ENCODE data around the gene PKD1L1. TPM values are rescaled to one million over a fixed set of nuclear protein-coding genes. Genes with fewer than 3 reads are reported as not detected.

Gene PKD1L1
- total RNA-seq, 3 donors from 2014 or later (not counting 1 experiment from before 2014, with no cell fraction given): 0.33 to 0.48 (median 0.38) TPM

- Mint-ChIP-seq H3K4me3 (no peak overlapping the region), H3K9me3 (no peaks in the 10 kb centered on the region), H3K27me3 (ENCODE audit: low read depth in 2 of 2) (peaks cover 12 to 19% of the 10 kb centered on the region in 2 donors), H3K4me1 (peaks cover 10 to 13% of the 10 kb centered on the region in 2 donors), H3K36me3 (no peaks in the 10 kb centered on the region), H3K27ac (no peak overlapping the region)
- WGBS (ENCODE audit: insufficient coverage): 84% methylated on average over 4 of the region's 4 CpGs
- no peak overlapping the region for H3K27ac ChIP-seq (ENCODE audit: low read length)
- intact Hi-C loops (cut with micrococcal nuclease): no loop called here
- no peaks in the 10 kb centered on the region for H3K9me3 ChIP-seq (ENCODE audit: control insufficient read depth, insufficient read depth, low read length)
- TF ChIP-seq CTCF (IDR thresholded peaks at IDR 0.05): no peak
- H3K27me3 ChIP-seq (ENCODE audit: control insufficient read depth, insufficient read depth, low read length): no peaks in the 10 kb centered on the region
- no peaks in the 10 kb centered on the region for H3K36me3 ChIP-seq (ENCODE audit: control insufficient read depth, insufficient read depth, low read length)
- no peak overlapping the region for H3K4me3 ChIP-seq (ENCODE audit: low read length)
- no peaks in the 10 kb centered on the region for H3K4me1 ChIP-seq (ENCODE audit: control insufficient read depth, insufficient read depth, low read length)
- no peak for DNase-seq
- ATAC-seq: no peak
Observed at GRCh38 chr7:47734949-47735291, 213.3 kb downstream of the PKD1L1 start.

GRCh38 chr7:47734287-47734948, 213.8 kb downstream of the PKD1L1 start:
- WGBS (ENCODE audit: insufficient coverage): 82% methylated on average over 11 of the region's 11 CpGs
- H3K9me3 ChIP-seq (ENCODE audit: control insufficient read depth, insufficient read depth, low read length): no peaks in the 10 kb centered on the region
- intact Hi-C loops (cut with micrococcal nuclease): no loop called here
- Mint-ChIP-seq H3K4me3 (no peak overlapping the region), H3K36me3 (no peaks in the 10 kb centered on the region), H3K27ac (no peak overlapping the region), H3K4me1 (peaks cover 10 to 13% of the 10 kb centered on the region in 2 donors), H3K27me3 (ENCODE audit: low read depth in 2 of 2) (peaks cover 12 to 14% of the 10 kb centered on the region in 2 donors), H3K9me3 (no peaks in the 10 kb centered on the region)
- H3K4me3 ChIP-seq (ENCODE audit: low read length): no peak overlapping the region
- DNase-seq (no peak), ATAC-seq (no peak)
- no peak overlapping the region for H3K27ac ChIP-seq (ENCODE audit: low read length)
- TF ChIP-seq CTCF (IDR thresholded peaks at IDR 0.05): no peak
- no peaks in the 10 kb centered on the region for H3K36me3 ChIP-seq (ENCODE audit: control insufficient read depth, insufficient read depth, low read length)
- H3K4me1 ChIP-seq (ENCODE audit: control insufficient read depth, insufficient read depth, low read length): no peaks in the 10 kb centered on the region
- H3K27me3 ChIP-seq (ENCODE audit: control insufficient read depth, insufficient read depth, low read length): no peaks in the 10 kb centered on the region

DNA sequence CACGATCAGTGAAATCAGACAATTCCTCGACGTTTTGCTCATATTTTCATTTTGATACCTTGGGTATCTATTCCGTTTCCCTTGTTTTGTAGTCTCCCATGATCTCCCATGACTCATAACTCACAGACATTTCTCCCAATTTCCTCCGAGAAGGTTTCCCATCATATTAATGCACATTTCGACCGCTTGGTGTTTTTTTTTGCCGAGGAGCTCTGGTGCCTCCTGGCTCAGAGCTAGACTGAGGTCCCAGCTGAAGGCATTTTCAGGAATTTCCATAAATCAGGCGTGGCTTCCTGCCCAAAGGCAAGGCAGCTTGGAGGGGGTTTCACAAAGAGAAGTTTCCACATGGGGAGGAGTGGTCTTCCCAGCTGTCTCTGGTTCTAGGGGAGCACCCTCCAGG, 218.1 kb downstream of the PKD1L1 start:
- no peak overlapping the region for H3K27ac Mint-ChIP-seq
- no peaks in the 10 kb centered on the region for H3K9me3 Mint-ChIP-seq
- H3K36me3 Mint-ChIP-seq: no peaks in the 10 kb centered on the region
- Histone ChIP-seq H3K36me3 (ENCODE audit: control insufficient read depth, insufficient read depth, low read length) (no peaks in the 10 kb centered on the region), H3K9me3 (ENCODE audit: control insufficient read depth, insufficient read depth, low read length) (no peaks in the 10 kb centered on the region), H3K4me1 (ENCODE audit: control insufficient read depth, insufficient read depth, low read length) (no peaks in the 10 kb centered on the region), H3K27ac (ENCODE audit: low read length) (no peak overlapping the region), H3K27me3 (ENCODE audit: control insufficient read depth, insufficient read depth, low read length) (no peaks in the 10 kb centered on the region), H3K4me3 (ENCODE audit: low read length) (no peak overlapping the region)
- ATAC-seq: no peak
- 87% methylated on average over 9 of the region's 9 CpGs for WGBS (ENCODE audit: insufficient coverage)
- no peak for DNase-seq
- no peaks in the 10 kb centered on the region for H3K4me1 Mint-ChIP-seq
- H3K4me3 Mint-ChIP-seq: no peak overlapping the region
- H3K27me3 Mint-ChIP-seq (ENCODE audit: low read depth in 2 of 2): peaks cover 10 to 21% of the 10 kb centered on the region in 2 donors
- intact Hi-C loops (cut with micrococcal nuclease): no loop called here
- TF ChIP-seq CTCF (IDR thresholded peaks at IDR 0.05): no peak
